WTC11 (cell line): ENCODE data around the gene PEX5. TPM values are rescaled to one million over a fixed set of nuclear protein-coding genes. Genes with fewer than 3 reads are reported as not detected.
"Not testable (repeated sequence)": the region's sequence is repeated elsewhere in the genome, so short reads cannot be mapped to it uniquely, and the experiment has no call there.

Experiments
- ATAC-seq: fragments of 200-7000 bp; cut with Tn5 transposase; 2 replicates; pipeline ENCODE4 v1.10.0; 2021; ENCODE audit warnings: mild to moderate bottlenecking, moderate library complexity
- CTCF ChIA-PET: fragments of 300-600 bp; sonication (Branson Sonifier 250); formaldehyde crosslinking; loops from one replicate; lab custom pipeline; 2021; ENCODE audit warnings: antibody characterized with exemption; lab: Charles Lee
- POLR2A ChIA-PET: fragments of 350-600 bp; sonication (Branson Sonifier 250); formaldehyde crosslinking; loops from one replicate; lab custom pipeline; 2021; ENCODE audit warnings: antibody characterized with exemption; lab: Charles Lee
- DNase-seq: peaks from one replicate; pipeline ENCODE4 v3.0.0; 2021; ENCODE audit warnings: low spot score
- H3K27ac Mint-ChIP-seq: 2 replicates; pipeline ENCODE4 v1.8.0; 2021; ENCODE audit warnings: mixed read lengths
- H3K27me3 Mint-ChIP-seq: 2 replicates; pipeline ENCODE4 v1.8.0; 2021; ENCODE audit warnings: low read depth, mild to moderate bottlenecking, moderate library complexity, mixed read lengths
- H3K36me3 Mint-ChIP-seq: 2 replicates; pipeline ENCODE4 v1.8.0; 2021; ENCODE audit warnings: mixed read lengths
- H3K4me1 Mint-ChIP-seq: 2 replicates; pipeline ENCODE4 v1.8.0; 2022; ENCODE audit warnings: mixed read lengths
- H3K4me3 Mint-ChIP-seq: 2 replicates; pipeline ENCODE4 v1.8.0; 2021; ENCODE audit warnings: mild to moderate bottlenecking, moderate library complexity, mixed read lengths
- H3K9me3 Mint-ChIP-seq: 2 replicates; pipeline ENCODE4 v1.8.0; 2021; ENCODE audit warnings: mixed read lengths
- AR ChIP-seq: fragments of 250-450 bp; sonication (Bioruptor Pico); IDR thresholded peaks from 2 replicates; pipeline ENCODE4 v1.9.0; 2021; ENCODE audit warnings: mild to moderate bottlenecking
- ATF1 ChIP-seq: sonication (generic); formaldehyde crosslinking; IDR thresholded peaks from 2 replicates; pipeline ENCODE4 v1.8.1; 2023; ENCODE audit warnings: mild to moderate bottlenecking, moderate library complexity, missing genetic modification reagents
- FOXK1 ChIP-seq: sonication (generic); formaldehyde crosslinking; IDR thresholded peaks from 2 replicates; pipeline ENCODE4 v1.8.0; 2022; ENCODE audit warnings: mild to moderate bottlenecking, moderate library complexity, missing genetic modification reagents
- IRF1 ChIP-seq: sonication (generic); formaldehyde crosslinking; IDR thresholded peaks from 2 replicates; pipeline ENCODE4 v1.8.0; 2023; ENCODE audit warnings: missing genetic modification reagents
- JAZF1 ChIP-seq: fragments of 250-450 bp; sonication (Bioruptor Pico); IDR thresholded peaks from 2 replicates; pipeline ENCODE4 v1.9.0; 2021; ENCODE audit warnings: moderate library complexity, mild to moderate bottlenecking, inconsistent platforms
- MXD4 ChIP-seq: fragments of 250-450 bp; sonication (Bioruptor Pico); IDR thresholded peaks from 2 replicates; pipeline ENCODE4 v1.8.0; 2021; ENCODE audit warnings: mild to moderate bottlenecking, moderate library complexity, borderline replicate concordance
- NR2C2 ChIP-seq: sonication (generic); formaldehyde crosslinking; IDR thresholded peaks from 2 replicates; pipeline ENCODE4 v1.8.0; 2022; ENCODE audit warnings: mild to moderate bottlenecking, missing genetic modification reagents
- OVOL2 ChIP-seq: fragments of 250-450 bp; sonication (Bioruptor Pico); IDR thresholded peaks from 2 replicates; pipeline ENCODE4 v1.9.0; 2021; ENCODE audit warnings: mild to moderate bottlenecking, borderline replicate concordance
- PRRX2 ChIP-seq: fragments of 250-450 bp; sonication (Bioruptor Pico); IDR thresholded peaks from 2 replicates; pipeline ENCODE4 v1.8.0; 2021; ENCODE audit warnings: mild to moderate bottlenecking
- RORB ChIP-seq: fragments of 250-450 bp; sonication (Bioruptor Pico); IDR thresholded peaks from 2 replicates; pipeline ENCODE4 v1.9.0; 2021; ENCODE audit warnings: mild to moderate bottlenecking
- SMAD4 ChIP-seq: sonication (generic); formaldehyde crosslinking; IDR thresholded peaks from 2 replicates; pipeline ENCODE4 v1.8.0; 2022; ENCODE audit warnings: mild to moderate bottlenecking, missing genetic modification reagents
- STAT6 ChIP-seq: sonication (generic); formaldehyde crosslinking; conservative IDR thresholded peaks from 2 replicates; pipeline ENCODE4 v1.8.1; 2023; ENCODE audit warnings: mild to moderate bottlenecking, low read depth, missing genetic modification reagents, moderate library complexity
- TP53 ChIP-seq: sonication (generic); formaldehyde crosslinking; IDR thresholded peaks from 2 replicates; pipeline ENCODE4 v1.8.1; 2023; ENCODE audit warnings: mild to moderate bottlenecking, missing genetic modification reagents
- ZNF121 ChIP-seq: sonication (generic); formaldehyde crosslinking; IDR thresholded peaks from 2 replicates; pipeline ENCODE4 v1.8.0; 2023; ENCODE audit warnings: missing genetic modification reagents
- total RNA-seq: library from RNA; stranded (reverse); gene quantifications from 3 replicates; pipeline ENCODE4 v1.2.3, GENCODE V29; 2021
- TF ChIP-seq, protein P1 (sequence below): sonication (generic); formaldehyde crosslinking; IDR thresholded peaks from 2 replicates; pipeline ENCODE4 v1.8.1; 2022; ENCODE audit warnings: mild to moderate bottlenecking, missing genetic modification reagents, moderate library complexity, borderline replicate concordance
- TF ChIP-seq, protein P2 (sequence below): sonication (generic); formaldehyde crosslinking; IDR thresholded peaks from 2 replicates; pipeline ENCODE4 v1.8.1; 2023; ENCODE audit warnings: mild to moderate bottlenecking, missing genetic modification reagents

Gene PEX5
- total RNA-seq, 1 experiment from 2014 or later: 68.9 TPM

GRCh38 chr12:7180685-7181084, 8.8 kb upstream of the PEX5 start:
- peaks cover 37% of the 10 kb centered on the region for H3K27me3 Mint-ChIP-seq
- H3K27ac Mint-ChIP-seq: no peak overlapping the region
- no peak for DNase-seq
- H3K36me3 Mint-ChIP-seq: peaks cover 3% of the 10 kb centered on the region; the same call in 1 of the 2 replicates
- no peak for ATAC-seq
- no peak overlapping the region for H3K4me3 Mint-ChIP-seq
- peaks cover 51% of the 10 kb centered on the region for H3K9me3 Mint-ChIP-seq
- peaks cover 2% of the 10 kb centered on the region for H3K4me1 Mint-ChIP-seq
- CTCF ChIA-PET: interaction anchor here (0.6 to 2.7 kb wide), 2 partner anchors 18 to 19 kb away, joined by 3 to 10 read pairs; no protein-coding TSS in a partner anchor
- POLR2A ChIA-PET: no interaction called here
- TF ChIP-seq, protein P1, sequence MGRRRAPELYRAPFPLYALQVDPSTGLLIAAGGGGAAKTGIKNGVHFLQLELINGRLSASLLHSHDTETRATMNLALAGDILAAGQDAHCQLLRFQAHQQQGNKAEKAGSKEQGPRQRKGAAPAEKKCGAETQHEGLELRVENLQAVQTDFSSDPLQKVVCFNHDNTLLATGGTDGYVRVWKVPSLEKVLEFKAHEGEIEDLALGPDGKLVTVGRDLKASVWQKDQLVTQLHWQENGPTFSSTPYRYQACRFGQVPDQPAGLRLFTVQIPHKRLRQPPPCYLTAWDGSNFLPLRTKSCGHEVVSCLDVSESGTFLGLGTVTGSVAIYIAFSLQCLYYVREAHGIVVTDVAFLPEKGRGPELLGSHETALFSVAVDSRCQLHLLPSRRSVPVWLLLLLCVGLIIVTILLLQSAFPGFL (CRISPR knock-in tag): no peak
- TF ChIP-seq JAZF1: no peak
- no peak for TF ChIP-seq OVOL2
- no peak for TF ChIP-seq RORB
- no peak for TF ChIP-seq SMAD4 (CRISPR knock-in tag)
- TF ChIP-seq ATF1 (CRISPR knock-in tag): no peak
- no peak for TF ChIP-seq NR2C2 (CRISPR knock-in tag)
- TF ChIP-seq PRRX2 (CRISPR knock-in tag): no peak
- TF ChIP-seq AR (CRISPR knock-in tag): no peak
- TF ChIP-seq IRF1 (CRISPR knock-in tag): no peak
- no peak for TF ChIP-seq MXD4 (CRISPR knock-in tag)
- TF ChIP-seq STAT6 (CRISPR knock-in tag): no peak
- TF ChIP-seq, protein P2, sequence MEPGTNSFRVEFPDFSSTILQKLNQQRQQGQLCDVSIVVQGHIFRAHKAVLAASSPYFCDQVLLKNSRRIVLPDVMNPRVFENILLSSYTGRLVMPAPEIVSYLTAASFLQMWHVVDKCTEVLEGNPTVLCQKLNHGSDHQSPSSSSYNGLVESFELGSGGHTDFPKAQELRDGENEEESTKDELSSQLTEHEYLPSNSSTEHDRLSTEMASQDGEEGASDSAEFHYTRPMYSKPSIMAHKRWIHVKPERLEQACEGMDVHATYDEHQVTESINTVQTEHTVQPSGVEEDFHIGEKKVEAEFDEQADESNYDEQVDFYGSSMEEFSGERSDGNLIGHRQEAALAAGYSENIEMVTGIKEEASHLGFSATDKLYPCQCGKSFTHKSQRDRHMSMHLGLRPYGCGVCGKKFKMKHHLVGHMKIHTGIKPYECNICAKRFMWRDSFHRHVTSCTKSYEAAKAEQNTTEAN: no peak
- no peak for TF ChIP-seq FOXK1 (CRISPR knock-in tag)
- no peak for TF ChIP-seq ZNF121 (CRISPR knock-in tag)
- TF ChIP-seq TP53: no peak

DNA sequence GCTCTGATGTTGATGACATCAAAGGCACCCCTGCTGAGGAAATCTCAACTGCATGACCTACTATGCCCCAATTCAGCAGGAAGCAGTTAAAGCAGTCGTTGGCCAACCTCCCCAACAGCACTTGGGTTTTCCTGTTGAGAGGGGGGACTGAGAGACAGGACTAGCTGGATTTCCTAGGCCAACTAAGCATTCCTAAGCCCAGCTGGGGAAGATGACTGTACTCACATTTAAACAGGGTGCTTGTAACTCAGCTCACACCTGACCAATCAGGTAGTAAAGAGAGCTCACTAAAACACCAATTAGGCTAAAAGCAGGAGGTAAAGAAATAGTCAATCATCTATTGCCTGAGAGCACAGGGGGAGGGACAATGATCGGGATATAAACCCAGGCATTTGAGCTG, 3.4 kb upstream of the PEX5 start:
- CTCF ChIA-PET: interaction anchor here (0.6 to 2.1 kb wide), 3 partner anchors 23 to 45 kb away, joined by 3 to 11 read pairs (median 3); no protein-coding TSS in a partner anchor
- H3K27ac Mint-ChIP-seq, DNase-seq, ATAC-seq, H3K36me3 Mint-ChIP-seq, H3K4me3 Mint-ChIP-seq, POLR2A ChIA-PET: not testable (repeated sequence)
- Mint-ChIP-seq H3K27me3 (peaks cover 14% of the 10 kb centered on the region), H3K4me1 (peaks cover 23% of the 10 kb centered on the region), H3K9me3 (peaks cover 13% of the 10 kb centered on the region)
